Sigmoid colon (tissue), 7 donors: Measurements from ENCODE around the gene C5orf52. TPM values are rescaled to one million over a fixed set of nuclear protein-coding genes. Genes with fewer than 3 reads are reported as not detected.

Experiments
- DNase-seq: peaks from one replicate; pipeline ENCODE4 v3.0.0-alpha.2; 2019
- H3K27ac ChIP-seq, 4 donors: fragments of 200-600 bp; sonication (generic); one replicate each; pipeline ENCODE4 v1.5.1; 2016 to 2019; ENCODE audit warnings: mild to moderate bottlenecking in 1 of 4
- H3K27me3 ChIP-seq, 3 donors: fragments of 200-600 bp; sonication (generic); one replicate each; pipeline ENCODE4 v1.5.1; 2019; ENCODE audit warnings: mild to moderate bottlenecking in 1 of 3
- H3K36me3 ChIP-seq, 4 donors: fragments of 200-600 bp; sonication (generic); one replicate each; pipeline ENCODE4 v1.5.1; 2016 to 2019
- H3K4me1 ChIP-seq, 4 donors: fragments of 200-600 bp; sonication (generic); one replicate each; pipeline ENCODE4 v1.5.1; 2017 to 2019
- H3K4me3 ChIP-seq, 4 donors: fragments of 200-600 bp; sonication (generic); one replicate each; pipeline ENCODE4 v1.5.1; 2017 to 2019; ENCODE audit warnings: mild to moderate bottlenecking in 2 of 4, moderate library complexity in 1 of 4
- H3K9me3 ChIP-seq, 4 donors: fragments of 200-600 bp in 3 of 4; sonication (generic) in 3 of 4; one replicate each; pipeline versions ENCODE4 v1.5.1 to v1.6.1; 2013 to 2019
- EP300 ChIP-seq, 4 donors: sonication (generic); formaldehyde crosslinking; IDR thresholded peaks; one replicate each; pipeline ENCODE4 v1.6.1; 2017; ENCODE audit warnings: antibody characterized with exemption in 4 of 4
- POLR2A ChIP-seq, 2 donors: fragments of 450-650 bp; IDR thresholded peaks; one replicate each; pipeline ENCODE4 v1.6.1; 2016; ENCODE audit warnings: antibody characterized with exemption in 2 of 2, mild to moderate bottlenecking in 2 of 2, moderate library complexity in 2 of 2
- POLR2AphosphoS5 ChIP-seq, 4 donors: sonication (generic); formaldehyde crosslinking; IDR thresholded peaks; one replicate each; pipeline ENCODE4 v1.6.1; 2017; ENCODE audit warnings: antibody characterized with exemption in 4 of 4
- WGBS, 2 donors: extraction: QIAGEN DNeasy Blood & Tissue Kit; methylation state at CpG; one replicate each; pipeline ENCODE4 v1.1.7; 2013; 5-methylcytosine and 5-hydroxymethylcytosine counted together
- intact Hi-C: fragments of 100-400 bp; cut with DNase I; formaldehyde crosslinking; loops from one replicate; pipeline ENCODE4 v1.15.1; 2023
- polyA plus RNA-seq, 3 donors: library from polyadenylated mRNA; stranded (reverse); fragments of 200-250 nt; gene quantifications; one replicate each; pipeline ENCODE4 v1.2.3, GENCODE V29; 2013
- total RNA-seq, 4 donors: library from RNA; depleted of rRNA; stranded (reverse); fragments of >200 nt; gene quantifications; one replicate each; pipeline ENCODE4 v1.1.0, GENCODE V29; 2016
- TF ChIP-seq, protein P1 (sequence below), 4 experiments: fragments of 450-650 bp in 3 of 4; fragments of 200-600 bp in 1 of 4; IDR thresholded peaks; one replicate each; pipeline ENCODE4 v1.5.1; 2016 to 2019; ENCODE audit warnings: antibody characterized with exemption in 4 of 4, mild to moderate bottlenecking in 3 of 4, moderate library complexity in 2 of 4
- donor health status: healthy with polysubstance abuse.
- donor health status: Bipolar disorder and iron deficiency.
- donor health status: healthy.

C5orf52 gene
- total and polyA plus RNA-seq, 7 donors = 0.48 TPM; not detected in 6

DNA sequence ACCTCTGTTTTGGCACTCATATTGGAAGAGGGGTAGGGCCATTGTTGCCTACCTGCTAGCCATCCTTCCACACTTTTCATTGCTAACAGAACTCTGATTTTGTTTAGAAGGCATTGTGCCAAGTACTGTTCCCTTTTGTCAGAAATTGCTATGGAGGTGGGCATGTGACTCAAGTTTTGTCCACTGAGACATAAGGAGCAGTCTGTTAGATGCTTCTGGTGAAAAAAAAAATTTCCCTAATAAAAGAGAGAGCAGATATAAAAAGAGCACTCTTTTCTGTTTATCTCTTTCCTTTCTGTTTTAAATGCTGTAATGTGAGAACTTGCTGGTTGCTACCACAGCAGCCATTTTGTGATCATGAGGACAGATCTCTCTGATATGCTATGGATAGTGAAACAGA lies 38.0 kb downstream of the C5orf52 start:
- no peak for TF ChIP-seq POLR2A (IDR thresholded peaks at IDR 0.05)
- no peak for TF ChIP-seq EP300 (IDR thresholded peaks at IDR 0.05)
- TF ChIP-seq POLR2AphosphoS5 (IDR thresholded peaks at IDR 0.05) = no peak
- TF ChIP-seq, protein P1, sequence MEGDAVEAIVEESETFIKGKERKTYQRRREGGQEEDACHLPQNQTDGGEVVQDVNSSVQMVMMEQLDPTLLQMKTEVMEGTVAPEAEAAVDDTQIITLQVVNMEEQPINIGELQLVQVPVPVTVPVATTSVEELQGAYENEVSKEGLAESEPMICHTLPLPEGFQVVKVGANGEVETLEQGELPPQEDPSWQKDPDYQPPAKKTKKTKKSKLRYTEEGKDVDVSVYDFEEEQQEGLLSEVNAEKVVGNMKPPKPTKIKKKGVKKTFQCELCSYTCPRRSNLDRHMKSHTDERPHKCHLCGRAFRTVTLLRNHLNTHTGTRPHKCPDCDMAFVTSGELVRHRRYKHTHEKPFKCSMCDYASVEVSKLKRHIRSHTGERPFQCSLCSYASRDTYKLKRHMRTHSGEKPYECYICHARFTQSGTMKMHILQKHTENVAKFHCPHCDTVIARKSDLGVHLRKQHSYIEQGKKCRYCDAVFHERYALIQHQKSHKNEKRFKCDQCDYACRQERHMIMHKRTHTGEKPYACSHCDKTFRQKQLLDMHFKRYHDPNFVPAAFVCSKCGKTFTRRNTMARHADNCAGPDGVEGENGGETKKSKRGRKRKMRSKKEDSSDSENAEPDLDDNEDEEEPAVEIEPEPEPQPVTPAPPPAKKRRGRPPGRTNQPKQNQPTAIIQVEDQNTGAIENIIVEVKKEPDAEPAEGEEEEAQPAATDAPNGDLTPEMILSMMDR (IDR thresholded peaks at IDR 0.05) = no peak
- DNase-seq = no peak
- Histone ChIP-seq H3K4me3 (no peak overlapping the region), H3K27me3 (no peaks in the 10 kb centered on the region), H3K27ac (no peak overlapping the region), H3K9me3 (no peaks in the 10 kb centered on the region), H3K4me1 (peaks cover 0 to 10% (median 0%) of the 10 kb centered on the region in 4 donors), H3K36me3 (no peaks in the 10 kb centered on the region)
- intact Hi-C loops = no loop called here

DNA sequence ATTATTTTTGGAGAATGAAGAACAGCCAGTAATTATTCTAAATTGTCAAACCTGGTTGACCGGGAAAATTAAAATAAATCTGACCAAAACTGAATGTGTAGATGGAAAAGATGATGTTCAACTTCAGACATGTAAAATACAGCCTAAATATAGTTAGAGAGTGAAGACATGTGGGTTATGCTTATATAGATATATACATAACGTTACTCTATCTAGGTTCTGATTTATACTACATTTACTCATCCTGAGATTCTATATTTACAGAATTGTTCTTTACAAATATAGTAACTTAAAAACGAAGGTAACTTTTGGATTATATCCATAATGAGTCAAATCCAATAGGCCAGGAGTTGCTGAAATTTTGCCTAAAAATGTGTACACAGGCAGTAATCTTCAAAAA lies 39.1 kb downstream of the C5orf52 start:
- DNase-seq = no peak
- H3K4me1 ChIP-seq = peaks cover 0 to 10% (median 0%) of the 10 kb centered on the region in 4 donors
- H3K27ac ChIP-seq = peak overlapping the region in 1 of 4 donors; percentile 16
- H3K36me3 ChIP-seq = no peaks in the 10 kb centered on the region
- H3K4me3 ChIP-seq = no peak overlapping the region
- intact Hi-C loops = loop anchor here (10.0 kb wide), 1 partner anchor 56 kb away; the partner anchor contains the start of gene SOX30
- TF ChIP-seq, protein P1 (IDR thresholded peaks at IDR 0.05) = no peak
- TF ChIP-seq POLR2AphosphoS5 (IDR thresholded peaks at IDR 0.05) (no peak), POLR2A (IDR thresholded peaks at IDR 0.05) (no peak), EP300 (IDR thresholded peaks at IDR 0.05) (no peak)
- 74 to 77% methylated on average over 3 of the region's 3 CpGs for WGBS, 2 donors
- no peaks in the 10 kb centered on the region for H3K27me3 ChIP-seq
- no peaks in the 10 kb centered on the region for H3K9me3 ChIP-seq

DNA sequence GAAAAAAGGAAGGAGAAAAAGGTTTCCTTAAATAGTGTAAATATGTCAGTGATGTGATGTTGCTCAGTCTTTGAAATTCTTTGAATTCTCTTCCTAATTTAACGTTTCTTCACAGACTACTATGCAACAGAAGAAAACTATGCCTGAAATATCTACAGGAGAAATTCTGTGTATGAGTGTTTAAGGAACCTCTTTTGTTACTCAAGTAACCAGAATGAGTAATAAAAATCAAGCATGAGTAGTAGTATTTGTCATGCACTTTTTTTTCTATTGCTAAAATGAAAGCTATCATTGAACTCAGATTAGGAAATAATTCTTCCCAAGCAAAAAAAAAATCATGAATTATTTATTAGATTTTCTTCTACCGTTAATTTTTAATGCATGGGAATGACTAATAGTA lies 39.5 kb downstream of the C5orf52 start:
- H3K9me3 ChIP-seq = no peaks in the 10 kb centered on the region
- H3K27ac ChIP-seq = peak overlapping the region in 1 of 4 donors; percentile 16
- no peak overlapping the region for H3K4me3 ChIP-seq
- intact Hi-C loops = loop anchor here (10.0 kb wide), 1 partner anchor 56 kb away; the partner anchor contains the start of gene SOX30
- H3K4me1 ChIP-seq = peaks cover 0 to 10% (median 0%) of the 10 kb centered on the region in 4 donors
- WGBS, 2 donors = 72 to 82% methylated on average over 2 of the region's 2 CpGs
- no peaks in the 10 kb centered on the region for H3K36me3 ChIP-seq
- TF ChIP-seq POLR2AphosphoS5 (IDR thresholded peaks at IDR 0.05) = no peak
- TF ChIP-seq, protein P1 (IDR thresholded peaks at IDR 0.05) = no peak
- no peak for TF ChIP-seq POLR2A (IDR thresholded peaks at IDR 0.05)
- TF ChIP-seq EP300 (IDR thresholded peaks at IDR 0.05) = no peak
- DNase-seq = no peak
- H3K27me3 ChIP-seq = no peaks in the 10 kb centered on the region

DNA sequence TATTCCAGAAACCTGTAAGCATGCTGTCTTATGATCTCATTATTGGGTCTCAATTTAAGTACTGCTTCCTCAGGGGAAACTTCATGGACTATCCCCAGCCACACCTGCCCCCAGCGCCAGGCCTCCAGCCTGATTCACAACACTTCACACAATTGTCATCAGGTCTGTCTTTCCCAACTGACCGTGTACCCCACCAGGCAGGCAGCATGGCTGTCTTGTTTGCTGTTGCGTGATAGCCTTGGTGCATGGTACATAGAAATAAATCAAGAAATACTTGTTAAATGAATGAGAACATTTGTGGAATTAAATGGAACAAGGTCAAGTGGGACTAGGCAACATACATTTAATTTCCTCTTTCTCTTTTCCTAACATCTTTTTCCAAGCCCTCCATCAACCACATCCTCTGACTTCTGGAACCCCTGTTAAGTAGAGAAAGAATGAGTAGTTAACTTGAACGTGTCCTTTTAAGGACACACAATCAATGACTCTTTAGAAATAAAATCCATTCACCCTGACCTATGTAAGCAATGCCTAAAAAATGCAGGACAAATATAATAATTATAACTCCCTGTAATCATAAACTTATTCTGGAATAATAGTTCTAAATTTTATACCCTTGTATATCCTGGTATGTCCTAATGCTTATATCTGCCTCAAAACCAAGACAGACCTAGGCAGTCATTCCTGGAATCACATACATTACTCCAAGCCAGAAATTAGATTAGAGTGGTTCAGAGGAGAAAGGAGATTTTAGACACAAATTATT lies 42.7 kb downstream of the C5orf52 start:
- no peaks in the 10 kb centered on the region for H3K27me3 ChIP-seq
- H3K4me1 ChIP-seq = peaks cover 0 to 19% (median 11%) of the 10 kb centered on the region in 4 donors
- intact Hi-C loops = loop anchor here (10.0 kb wide), 1 partner anchor 59 kb away; the partner anchor contains the start of gene SOX30
- H3K4me3 ChIP-seq = no peak overlapping the region
- H3K27ac ChIP-seq = no peak overlapping the region
- H3K9me3 ChIP-seq = no peaks in the 10 kb centered on the region
- 91% methylated on average over 4 of the region's 4 CpGs for WGBS, 2 donors
- H3K36me3 ChIP-seq = no peaks in the 10 kb centered on the region
- TF ChIP-seq POLR2AphosphoS5 (IDR thresholded peaks at IDR 0.05) (no peak), EP300 (IDR thresholded peaks at IDR 0.05) (no peak), POLR2A (IDR thresholded peaks at IDR 0.05) (no peak)
- TF ChIP-seq, protein P1 (IDR thresholded peaks at IDR 0.05) = no peak
- no peak for DNase-seq
